Measurements from ENCODE around the gene MIOX. TPM values are rescaled to one million over a fixed set of nuclear protein-coding genes. Genes with fewer than 3 reads are reported as not detected.

The MIOX gene
- total and polyA plus RNA-seq, 2 experiments from 2014 or later: not detected

- Histone ChIP-seq H3K36me3 (ENCODE audit: insufficient read depth) (no peaks in the 10 kb centered on the region), H3K79me2 (replicated peaks; ENCODE audit: insufficient read depth) (no peaks in the 10 kb centered on the region), H3K4me2 (no peak overlapping the region), H3K27me3 (ENCODE audit: insufficient read depth) (peaks cover 36% of the 10 kb centered on the region), H3K4me1 (ENCODE audit: insufficient read depth) (0 out of 2 replicates have a peak, but pooled peaks cover 1% of the 10 kb centered on the region), H3K4me3 (no peak overlapping the region), H3K9me2 (ENCODE audit: insufficient read depth) (no peaks in the 10 kb centered on the region), H2AFZ (no peak overlapping the region), H3K27ac (ENCODE audit: low read depth) (no peak overlapping the region), H3F3A (replicated peaks; ENCODE audit: low read depth) (no peaks in the 10 kb centered on the region), H4K20me1 (replicated peaks; ENCODE audit: insufficient read depth) (no peaks in the 10 kb centered on the region; the same call in 1 of the 2 replicates)
- Mint-ChIP-seq H3K4me3 (no peak overlapping the region), H3K27ac (no peak overlapping the region), H3K36me3 (ENCODE audit: low read depth) (no peaks in the 10 kb centered on the region), H3K27me3 (ENCODE audit: insufficient read depth, low read depth, poor library complexity) (peaks cover 38% of the 10 kb centered on the region), H3K9me3 (no peaks in the 10 kb centered on the region), H3K4me1 (peaks cover 4% of the 10 kb centered on the region; the same call in 1 of the 3 replicates)
- ATAC-seq (no peak), DNase-seq (ENCODE audit: low spot score) (no peak)
- TF ChIP-seq POLR2AphosphoS5 (IDR thresholded peaks at IDR 0.05; ENCODE audit: low read depth): no peak
- TF ChIP-seq STAT1 (IDR thresholded peaks at IDR 0.05; ENCODE audit: unreplicated experiment): no peak
- TF ChIP-seq JUNB (IDR thresholded peaks at IDR 0.05; ENCODE audit: unreplicated experiment): no peak
- no peak for TF ChIP-seq ETS1 (IDR thresholded peaks at IDR 0.05)
- no peak for TF ChIP-seq ZNF114 (CRISPR knock-in tag; IDR thresholded peaks at IDR 0.05)
- TF ChIP-seq CREB1 (CRISPR knock-in tag; IDR thresholded peaks at IDR 0.05; ENCODE audit: low read depth): no peak
- TF ChIP-seq NANOG (IDR thresholded peaks at IDR 0.05; ENCODE audit: borderline replicate concordance): no peak
Measured at GRCh38 chr22:50536226-50536625, 49.6 kb downstream of the MIOX start.

- Histone ChIP-seq H3K79me2 (replicated peaks; ENCODE audit: insufficient read depth) (no peaks in the 10 kb centered on the region), H3K4me1 (ENCODE audit: insufficient read depth) (no peaks in the 10 kb centered on the region), H3K9me2 (ENCODE audit: insufficient read depth) (no peaks in the 10 kb centered on the region), H3K4me3 (no peak overlapping the region), H3K36me3 (ENCODE audit: insufficient read depth) (no peaks in the 10 kb centered on the region), H4K20me1 (replicated peaks; ENCODE audit: insufficient read depth) (no peaks in the 10 kb centered on the region; the same call in 1 of the 2 replicates), H3K27me3 (ENCODE audit: insufficient read depth) (peaks cover 21% of the 10 kb centered on the region), H3F3A (replicated peaks; ENCODE audit: low read depth) (no peaks in the 10 kb centered on the region), H2AFZ (no peak overlapping the region), H3K27ac (ENCODE audit: low read depth) (no peak overlapping the region), H3K4me2 (no peak overlapping the region)
- Mint-ChIP-seq H3K9me3 (no peaks in the 10 kb centered on the region), H3K4me3 (no peak overlapping the region), H3K36me3 (ENCODE audit: low read depth) (no peaks in the 10 kb centered on the region), H3K27me3 (ENCODE audit: insufficient read depth, low read depth, poor library complexity) (peaks cover 27% of the 10 kb centered on the region), H3K4me1 (peaks cover 4% of the 10 kb centered on the region; the same call in 1 of the 3 replicates), H3K27ac (no peak overlapping the region)
- ATAC-seq (no peak), DNase-seq (ENCODE audit: low spot score) (no peak)
- TF ChIP-seq CTCF (conservative IDR thresholded peaks at IDR 0.05; ENCODE audit: low read depth in 2 of 2) (no peak), REST (IDR thresholded peaks at IDR 0.05; ENCODE audit: unreplicated experiment) (no peak), POLR2AphosphoS5 (IDR thresholded peaks at IDR 0.05; ENCODE audit: low read depth) (no peak), ZNF462 (CRISPR knock-in tag; IDR thresholded peaks at IDR 0.05) (no peak), CREB1 (CRISPR knock-in tag; IDR thresholded peaks at IDR 0.05; ENCODE audit: low read depth) (no peak)
Measured at GRCh38 chr22:50537765-50538164, 51.1 kb downstream of the MIOX start.
